Neuron (in vitro differentiated cells): Measurements from ENCODE around the gene KRT72.
"Not testable (repeated sequence)": the region's sequence is repeated elsewhere in the genome, so short reads cannot be mapped to it uniquely, and the experiment has no call there.

Source experiments
- H2AFZ ChIP-seq: one replicate; pipeline ENCODE4 v1.6.1; 2013; ENCODE audit warnings: low read depth, mild to moderate bottlenecking, inconsistent platforms, low read length, moderate library complexity
- H3K27me3 ChIP-seq: one replicate; pipeline ENCODE4 v1.6.1; 2013; ENCODE audit warnings: low read length; ENCODE audit not compliant: insufficient read depth
- H3K36me3 ChIP-seq: one replicate; pipeline ENCODE4 v1.6.1; 2013; ENCODE audit warnings: low read length; ENCODE audit not compliant: insufficient read depth
- H3K4me1 ChIP-seq: one replicate; pipeline ENCODE4 v1.6.1; 2013; ENCODE audit warnings: low read length; ENCODE audit not compliant: insufficient read depth
- H3K4me3 ChIP-seq: 2 replicates; pipeline ENCODE4 v1.5.1; 2013; ENCODE audit warnings: mild to moderate bottlenecking, low read length, moderate library complexity
- H3K9me3 ChIP-seq: one replicate; pipeline ENCODE4 v1.6.1; 2013; ENCODE audit warnings: low read length

The KRT72 gene

GRCh38 chr12:52594237-52594636 is 7.0 kb downstream of the KRT72 start:
- not testable (repeated sequence) for H3K4me1 ChIP-seq, H3K27me3 ChIP-seq, H3K9me3 ChIP-seq, H2AFZ ChIP-seq, H3K36me3 ChIP-seq, H3K4me3 ChIP-seq

- Histone ChIP-seq H3K27me3 (no peaks in the 10 kb centered on the region), H3K4me3 (no peak overlapping the region), H3K4me1 (no peaks in the 10 kb centered on the region), H2AFZ (no peak overlapping the region), H3K9me3 (no peaks in the 10 kb centered on the region), H3K36me3 (no peaks in the 10 kb centered on the region)
Observed at GRCh38 chr12:52591521-52591920, 9.7 kb downstream of the KRT72 start.

GRCh38 chr12:52590021-52590420 is 11.2 kb downstream of the KRT72 start:
- H3K4me1 ChIP-seq, result no peaks in the 10 kb centered on the region
- no peaks in the 10 kb centered on the region for H3K9me3 ChIP-seq
- H3K36me3 ChIP-seq, result no peaks in the 10 kb centered on the region
- no peak overlapping the region for H2AFZ ChIP-seq
- H3K4me3 ChIP-seq, result no peak overlapping the region
- no peaks in the 10 kb centered on the region for H3K27me3 ChIP-seq

GRCh38 chr12:52587563-52587962 is 13.7 kb downstream of the KRT72 start:
- Histone ChIP-seq H3K27me3 (no peaks in the 10 kb centered on the region), H3K4me1 (no peaks in the 10 kb centered on the region), H3K36me3 (no peaks in the 10 kb centered on the region), H3K9me3 (no peaks in the 10 kb centered on the region), H3K4me3 (no peak overlapping the region), H2AFZ (no peak overlapping the region)

- Histone ChIP-seq H3K4me1 (no peaks in the 10 kb centered on the region), H3K27me3 (no peaks in the 10 kb centered on the region), H2AFZ (no peak overlapping the region), H3K36me3 (no peaks in the 10 kb centered on the region), H3K4me3 (no peak overlapping the region), H3K9me3 (no peaks in the 10 kb centered on the region)
Observed at GRCh38 chr12:52585946-52586345, 15.3 kb downstream of the KRT72 start.

GRCh38 chr12:52585066-52585465 is 16.2 kb downstream of the KRT72 start:
- Histone ChIP-seq H3K27me3 (no peaks in the 10 kb centered on the region), H2AFZ (no peak overlapping the region), H3K36me3 (no peaks in the 10 kb centered on the region), H3K4me1 (no peaks in the 10 kb centered on the region), H3K4me3 (no peak overlapping the region), H3K9me3 (no peaks in the 10 kb centered on the region)

GRCh38 chr12:52584156-52584682 is 17.0 kb downstream of the KRT72 start:
- H3K9me3 ChIP-seq, result no peaks in the 10 kb centered on the region
- no peak overlapping the region for H2AFZ ChIP-seq
- H3K4me1 ChIP-seq, result no peaks in the 10 kb centered on the region
- no peaks in the 10 kb centered on the region for H3K36me3 ChIP-seq
- no peaks in the 10 kb centered on the region for H3K27me3 ChIP-seq
- no peak overlapping the region for H3K4me3 ChIP-seq

GRCh38 chr12:52582971-52583456 is 18.2 kb downstream of the KRT72 start:
- Histone ChIP-seq H3K4me3 (no peak overlapping the region), H3K27me3 (peaks cover 3% of the 10 kb centered on the region), H3K36me3 (no peaks in the 10 kb centered on the region), H3K4me1 (no peaks in the 10 kb centered on the region), H3K9me3 (no peaks in the 10 kb centered on the region), H2AFZ (no peak overlapping the region)

GRCh38 chr12:52582486-52582885 is 18.8 kb downstream of the KRT72 start:
- Histone ChIP-seq H3K4me1 (no peaks in the 10 kb centered on the region), H3K36me3 (no peaks in the 10 kb centered on the region), H3K4me3 (no peak overlapping the region), H3K9me3 (no peaks in the 10 kb centered on the region), H3K27me3 (peaks cover 3% of the 10 kb centered on the region), H2AFZ (no peak overlapping the region)

GRCh38 chr12:52581481-52581880 is 19.8 kb downstream of the KRT72 start:
- Histone ChIP-seq H3K27me3 (peaks cover 3% of the 10 kb centered on the region), H3K4me1 (no peaks in the 10 kb centered on the region), H3K9me3 (no peaks in the 10 kb centered on the region), H3K4me3 (no peak overlapping the region), H3K36me3 (no peaks in the 10 kb centered on the region), H2AFZ (no peak overlapping the region)

GRCh38 chr12:52581066-52581465 is 20.2 kb downstream of the KRT72 start:
- Histone ChIP-seq H3K4me3 (no peak overlapping the region), H3K36me3 (no peaks in the 10 kb centered on the region), H3K9me3 (no peaks in the 10 kb centered on the region), H2AFZ (no peak overlapping the region), H3K27me3 (peaks cover 3% of the 10 kb centered on the region), H3K4me1 (no peaks in the 10 kb centered on the region)

GRCh38 chr12:52580496-52580895 is 20.8 kb downstream of the KRT72 start:
- no peaks in the 10 kb centered on the region for H3K36me3 ChIP-seq
- peaks cover 3% of the 10 kb centered on the region for H3K27me3 ChIP-seq
- no peak overlapping the region for H2AFZ ChIP-seq
- H3K9me3 ChIP-seq, result no peaks in the 10 kb centered on the region
- no peaks in the 10 kb centered on the region for H3K4me1 ChIP-seq
- H3K4me3 ChIP-seq, result no peak overlapping the region

GRCh38 chr12:52579468-52580465 is 21.5 kb downstream of the KRT72 start:
- Histone ChIP-seq H3K36me3 (no peaks in the 10 kb centered on the region), H3K4me3 (no peak overlapping the region), H2AFZ (no peak overlapping the region), H3K4me1 (no peaks in the 10 kb centered on the region), H3K27me3 (peaks cover 3% of the 10 kb centered on the region), H3K9me3 (no peaks in the 10 kb centered on the region)
